CD4-positive, alpha-beta T cell treated with Interleukin-12 subunit alpha and Interleukin-12 subunit beta, for 1 hour (primary cell): ENCODE data around the gene ZNF334.

Experiments used
- DNase-seq: peaks from one replicate; pipeline ENCODE4 v3.0.0-alpha.2; 2020

Gene ZNF334

GRCh38 chr20:46545077-46545826 lies 31.9 kb upstream of the ZNF334 start:
- peak; percentile 23 for DNase-seq

DNA sequence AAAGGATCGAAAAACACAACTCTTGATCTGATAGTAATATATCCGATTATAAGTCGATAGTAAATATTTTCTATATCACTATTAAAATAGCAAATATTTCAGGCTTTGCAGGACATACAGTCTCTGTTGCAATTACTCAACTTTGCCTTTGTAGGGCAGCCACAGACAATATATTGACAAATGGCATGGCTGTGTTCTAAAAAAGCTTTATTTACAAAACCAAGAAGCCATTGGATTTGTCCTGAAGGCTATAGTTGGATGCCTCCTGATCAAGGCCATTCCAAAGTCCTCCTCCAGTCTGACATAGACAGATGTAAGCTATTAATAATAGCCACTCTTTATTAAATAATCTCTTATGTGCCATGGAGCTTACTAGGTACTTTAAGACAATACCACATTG lies 31.2 kb upstream of the ZNF334 start:
- no peak for DNase-seq

DNA sequence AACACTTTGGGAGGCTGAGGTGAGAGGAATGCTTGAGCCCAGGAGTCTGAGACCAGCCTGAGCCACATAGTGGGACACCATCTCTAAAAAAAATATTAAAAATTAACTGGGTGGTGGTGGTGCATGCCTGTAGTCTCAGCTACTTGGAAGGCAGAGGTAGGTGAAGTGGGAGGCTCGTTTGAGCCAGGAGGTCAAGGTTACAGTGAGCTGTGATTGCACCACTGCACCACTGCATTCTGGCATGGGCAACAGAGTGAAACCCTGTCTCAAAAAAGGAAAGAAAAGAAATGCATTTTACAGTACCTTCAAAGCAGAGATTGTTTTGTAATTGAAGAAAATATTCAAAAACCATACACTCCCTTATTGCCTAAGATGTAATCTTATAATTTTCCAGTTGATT lies 30.6 kb upstream of the ZNF334 start:
- DNase-seq: no peak

DNA sequence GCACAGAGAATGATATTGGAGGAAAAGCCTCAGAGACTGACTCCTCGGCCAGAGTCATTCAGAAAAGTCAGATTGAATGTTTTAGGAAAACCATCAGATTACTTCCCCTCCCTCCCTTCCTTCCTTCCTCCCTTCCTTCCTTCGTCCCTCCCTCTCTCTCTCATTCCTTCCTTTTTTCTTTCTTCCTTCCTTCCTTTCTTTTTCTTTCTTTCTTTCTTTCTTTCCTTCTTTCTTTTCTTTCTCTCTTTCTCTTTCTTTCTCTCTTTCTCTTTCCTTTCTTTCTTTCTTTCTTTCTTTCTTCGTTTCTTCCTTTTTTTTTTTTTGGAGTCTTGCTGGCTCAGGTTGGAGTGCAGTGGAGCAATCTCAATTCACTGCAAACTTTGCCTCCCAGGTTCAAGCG lies 29.7 kb upstream of the ZNF334 start:
- no peak for DNase-seq

DNA sequence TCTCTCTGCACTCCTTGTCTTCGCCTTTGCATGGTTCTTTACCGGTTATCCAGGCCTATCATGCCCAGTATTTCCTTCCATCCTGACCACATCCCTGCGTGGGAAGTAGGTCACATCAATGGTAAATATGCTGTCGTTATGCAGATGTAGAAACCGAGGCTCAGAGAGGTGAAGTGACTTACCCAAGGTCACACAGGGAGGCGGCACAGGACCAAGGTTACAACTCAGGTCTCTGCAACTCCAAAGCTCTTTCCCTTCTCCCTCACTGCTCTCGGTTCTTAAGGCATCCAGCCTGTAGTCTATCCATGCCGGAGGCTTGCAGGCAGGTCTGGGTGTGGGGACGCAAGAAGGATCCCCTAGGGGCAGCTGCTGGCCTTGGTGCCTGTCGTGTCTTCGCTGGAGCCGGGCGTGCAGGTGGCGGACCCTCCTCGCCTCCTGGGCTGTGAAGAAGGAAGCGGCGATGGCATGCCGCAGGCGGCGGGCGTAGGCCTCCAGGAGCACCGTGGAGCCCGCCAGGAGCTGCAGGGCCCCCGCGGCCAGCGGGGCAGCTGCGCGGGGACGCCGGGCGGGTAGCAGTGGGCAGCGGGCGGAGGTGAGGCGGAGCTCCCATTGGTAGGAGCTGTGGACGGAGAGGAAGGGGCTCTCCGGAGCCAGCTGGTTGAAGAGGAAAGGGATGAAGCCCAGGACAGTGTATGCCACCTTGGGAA lies 28.0 kb upstream of the ZNF334 start:
- DNase-seq: no peak

DNA sequence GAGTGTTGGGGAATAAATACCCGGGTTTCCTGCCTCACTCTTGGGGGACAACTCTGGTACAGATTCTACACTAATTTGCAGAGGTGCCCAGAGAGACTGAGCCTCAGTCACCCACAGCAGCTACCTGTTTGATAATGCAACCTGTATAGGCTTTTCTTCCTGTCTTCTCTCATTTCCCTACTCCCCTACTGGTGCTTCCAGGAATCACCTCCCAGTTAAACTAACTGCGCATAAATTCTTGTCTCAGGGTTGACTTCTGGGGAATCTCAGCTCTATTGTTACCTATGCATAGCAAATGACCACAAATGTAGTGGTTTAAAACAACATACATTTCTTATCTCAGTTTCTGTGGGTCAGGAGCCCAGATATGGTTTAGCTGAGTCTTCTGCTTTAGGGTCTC lies 25.8 kb upstream of the ZNF334 start:
- no peak for DNase-seq

GRCh38 chr20:46530640-46531039 lies 17.3 kb upstream of the ZNF334 start:
- no peak for DNase-seq

DNA sequence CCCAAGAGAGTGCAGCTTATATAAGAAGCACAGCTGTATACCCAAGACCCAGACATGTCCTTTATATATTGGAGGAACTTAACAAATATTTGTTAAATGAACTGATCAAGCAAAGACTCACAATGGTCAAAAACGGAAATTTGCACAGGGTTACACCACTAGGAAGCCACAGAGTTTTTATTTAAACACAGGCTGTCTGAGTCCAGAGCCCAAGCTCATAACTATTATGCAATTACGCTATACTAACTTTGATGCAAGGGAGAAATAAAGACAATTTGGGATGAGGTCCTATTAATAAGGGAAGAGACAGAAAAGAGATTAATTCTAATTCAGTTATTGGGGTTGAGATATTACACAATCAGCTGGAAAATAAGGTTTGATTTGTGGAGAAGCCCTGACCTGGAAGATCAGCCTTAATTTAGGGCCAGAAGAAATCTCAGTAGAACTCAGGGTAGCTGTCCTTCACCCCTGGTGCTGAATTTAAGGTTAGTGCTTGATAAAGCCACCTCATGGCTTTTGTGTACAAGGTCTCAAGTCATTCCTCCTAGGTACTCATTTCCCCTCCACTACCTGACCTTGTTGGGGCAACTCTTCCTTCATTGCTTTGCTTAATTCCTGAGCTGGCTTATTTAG lies 10.5 kb upstream of the ZNF334 start:
- DNase-seq: no peak

DNA sequence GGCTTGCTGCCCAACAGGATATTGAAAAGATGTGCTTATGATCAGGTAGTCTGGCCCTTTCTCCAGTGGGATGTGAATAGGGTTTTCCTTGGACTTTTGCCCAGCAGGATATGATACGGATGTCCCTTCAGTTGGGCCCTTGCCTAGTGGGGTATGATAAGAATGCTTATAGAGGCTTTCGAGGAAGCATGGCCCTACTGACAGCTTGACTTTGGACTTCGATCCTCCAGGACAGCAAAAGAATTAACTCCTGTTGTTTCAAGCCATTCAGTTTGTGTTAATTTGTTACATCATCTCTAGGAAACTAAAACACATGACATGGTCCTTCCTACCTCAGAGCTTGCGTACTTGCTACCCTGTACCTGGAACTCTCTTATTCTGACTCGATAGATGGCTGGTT lies 9.7 kb upstream of the ZNF334 start:
- DNase-seq: no peak

DNA sequence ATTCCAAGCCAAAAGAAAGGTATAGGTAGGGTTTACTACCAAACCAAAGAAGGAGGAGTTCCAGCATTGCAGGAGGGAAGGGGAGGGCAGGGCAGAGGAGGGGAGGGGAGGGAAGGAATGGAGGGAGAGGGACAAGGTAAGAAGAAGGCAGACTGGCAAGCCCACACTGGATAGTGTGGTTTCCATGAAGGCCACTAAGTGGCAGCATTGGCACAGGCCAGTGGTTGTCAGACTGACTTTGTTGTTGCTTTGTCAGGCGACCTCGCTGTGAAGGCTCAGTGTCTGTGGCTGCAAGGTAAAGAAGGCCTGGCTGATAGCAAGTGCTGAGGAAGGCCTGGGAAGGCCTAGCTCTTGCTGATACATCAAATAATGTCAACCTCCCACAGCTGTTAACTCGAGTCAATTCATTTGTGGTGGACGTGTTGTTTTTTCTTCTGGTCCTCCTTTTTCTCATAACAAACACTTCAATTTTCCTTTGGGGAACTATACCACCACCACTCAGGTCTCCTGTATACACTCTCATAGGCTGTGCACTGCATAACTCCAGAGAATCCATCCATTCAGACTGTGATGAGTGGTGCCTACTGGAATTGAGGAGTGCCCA lies 7.7 kb upstream of the ZNF334 start:
- DNase-seq: peak; percentile 50

- DNase-seq: no peak
Measured at GRCh38 chr20:46520540-46520939, 7.2 kb upstream of the ZNF334 start.

GRCh38 chr20:46519471-46520068 lies 6.2 kb upstream of the ZNF334 start:
- DNase-seq: no peak

GRCh38 chr20:46509523-46509922 lies 3.8 kb downstream of the ZNF334 start:
- no peak for DNase-seq

- no peak for DNase-seq
Measured at GRCh38 chr20:46507760-46508407, 5.5 kb downstream of the ZNF334 start.

- no peak for DNase-seq
Measured at GRCh38 chr20:46505506-46505905, 7.9 kb downstream of the ZNF334 start.

DNA sequence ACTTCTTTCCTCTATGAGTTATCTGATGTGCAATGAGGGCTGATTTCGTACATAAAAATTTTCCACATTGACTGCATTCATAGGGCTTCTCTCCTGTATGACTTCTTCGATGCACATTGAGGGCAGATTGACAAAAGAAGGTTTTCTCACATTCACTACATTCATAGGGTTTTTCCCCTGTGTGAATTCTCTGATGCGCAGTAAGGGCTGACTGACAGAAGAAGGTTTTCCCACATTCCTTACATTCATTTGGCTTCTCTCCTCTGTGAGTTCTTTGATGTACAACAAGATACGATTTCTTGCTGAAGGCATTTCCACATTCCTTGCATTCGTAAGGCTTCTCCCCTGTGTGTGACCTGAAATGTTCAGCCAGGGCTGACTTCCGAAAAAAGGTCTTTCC lies 11.4 kb downstream of the ZNF334 start:
- no peak for DNase-seq

DNA sequence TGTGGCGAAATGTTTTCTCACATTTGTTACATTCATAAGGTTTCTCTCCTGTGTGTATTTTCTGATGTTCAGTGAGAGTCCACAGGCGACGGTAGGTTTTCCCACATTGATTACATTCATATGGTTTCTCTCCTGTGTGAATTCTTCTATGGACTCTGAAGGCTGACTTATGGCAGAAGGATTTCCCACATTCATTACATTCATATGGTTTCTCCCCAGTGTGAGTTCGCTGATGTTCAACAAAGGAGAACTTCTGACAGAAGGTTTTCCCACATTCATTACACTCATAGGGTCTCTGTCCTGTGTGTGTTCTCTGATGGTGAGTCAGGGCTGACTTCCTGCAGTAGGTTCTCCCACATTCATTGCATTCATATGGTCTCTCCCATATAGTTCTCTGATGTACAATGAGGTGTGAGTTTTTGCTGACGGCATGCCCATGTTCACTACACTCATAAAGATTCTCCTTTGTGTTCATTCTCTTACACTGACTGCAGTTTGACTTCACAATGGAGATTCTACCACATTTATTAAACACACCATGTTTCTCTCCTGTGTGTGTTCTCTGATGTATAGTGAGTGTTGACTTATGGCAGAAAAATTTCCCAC lies 11.9 kb downstream of the ZNF334 start:
- no peak for DNase-seq

DNA sequence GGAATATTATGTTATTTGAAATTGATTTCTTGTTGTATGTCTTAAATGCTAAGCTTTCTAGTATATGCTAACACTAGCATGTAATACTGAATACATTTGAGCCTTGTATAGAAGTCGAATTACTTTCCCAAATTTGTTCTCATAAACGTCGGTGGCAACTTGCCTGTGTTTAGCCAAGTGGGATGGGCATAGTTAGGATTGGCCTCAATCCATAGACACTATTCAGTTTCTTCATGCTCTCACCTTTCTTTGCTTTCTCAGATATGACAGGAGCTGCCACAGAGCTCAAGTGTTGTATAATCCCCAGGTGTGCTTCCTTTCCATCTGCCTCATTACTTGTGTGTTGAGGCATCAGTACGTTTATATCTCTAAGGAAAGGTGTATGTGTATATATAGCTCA lies 19.3 kb downstream of the ZNF334 start:
- DNase-seq: no peak

- no peak for DNase-seq
Measured at GRCh38 chr20:46491354-46491753, 22.0 kb downstream of the ZNF334 start.

- no peak for DNase-seq
Measured at GRCh38 chr20:46488451-46488850, 24.9 kb downstream of the ZNF334 start.

- DNase-seq: no peak
Measured at GRCh38 chr20:46487628-46488027, 25.7 kb downstream of the ZNF334 start.

DNA sequence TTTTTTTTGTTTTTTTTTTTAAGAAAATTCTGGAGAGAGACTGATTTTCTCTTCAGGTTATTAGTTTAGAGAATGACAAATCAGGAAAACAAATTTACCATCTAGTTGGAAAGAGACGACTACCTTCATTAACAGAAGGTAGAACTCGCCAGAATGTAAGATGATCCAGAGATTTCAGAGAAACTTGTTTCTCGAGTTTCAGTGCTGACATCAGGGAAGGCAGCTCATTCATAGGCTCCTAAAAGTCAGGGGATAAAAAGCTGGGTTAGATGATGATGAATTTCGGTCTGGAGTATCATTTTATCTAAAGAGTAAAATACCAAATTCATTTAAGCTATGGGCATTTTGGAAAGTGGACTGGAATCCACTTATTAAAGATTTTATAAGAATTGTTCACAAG lies 27.9 kb downstream of the ZNF334 start:
- no peak for DNase-seq
